Stimulated activated CD8-positive, alpha-beta memory T cell treated with anti-CD3 and anti-CD28 coated beads, Interleukin-12 subunit alpha, Interleukin-12 subunit beta, amount 100 ng/mL, for 24 hours (primary cell): Measurements from ENCODE around the gene PEX11B.

Experiments
- DNase-seq: peaks from one replicate; pipeline ENCODE4 v3.0.0-alpha.2; 2020; ENCODE audit errors: extremely low read depth

The PEX11B gene

DNA sequence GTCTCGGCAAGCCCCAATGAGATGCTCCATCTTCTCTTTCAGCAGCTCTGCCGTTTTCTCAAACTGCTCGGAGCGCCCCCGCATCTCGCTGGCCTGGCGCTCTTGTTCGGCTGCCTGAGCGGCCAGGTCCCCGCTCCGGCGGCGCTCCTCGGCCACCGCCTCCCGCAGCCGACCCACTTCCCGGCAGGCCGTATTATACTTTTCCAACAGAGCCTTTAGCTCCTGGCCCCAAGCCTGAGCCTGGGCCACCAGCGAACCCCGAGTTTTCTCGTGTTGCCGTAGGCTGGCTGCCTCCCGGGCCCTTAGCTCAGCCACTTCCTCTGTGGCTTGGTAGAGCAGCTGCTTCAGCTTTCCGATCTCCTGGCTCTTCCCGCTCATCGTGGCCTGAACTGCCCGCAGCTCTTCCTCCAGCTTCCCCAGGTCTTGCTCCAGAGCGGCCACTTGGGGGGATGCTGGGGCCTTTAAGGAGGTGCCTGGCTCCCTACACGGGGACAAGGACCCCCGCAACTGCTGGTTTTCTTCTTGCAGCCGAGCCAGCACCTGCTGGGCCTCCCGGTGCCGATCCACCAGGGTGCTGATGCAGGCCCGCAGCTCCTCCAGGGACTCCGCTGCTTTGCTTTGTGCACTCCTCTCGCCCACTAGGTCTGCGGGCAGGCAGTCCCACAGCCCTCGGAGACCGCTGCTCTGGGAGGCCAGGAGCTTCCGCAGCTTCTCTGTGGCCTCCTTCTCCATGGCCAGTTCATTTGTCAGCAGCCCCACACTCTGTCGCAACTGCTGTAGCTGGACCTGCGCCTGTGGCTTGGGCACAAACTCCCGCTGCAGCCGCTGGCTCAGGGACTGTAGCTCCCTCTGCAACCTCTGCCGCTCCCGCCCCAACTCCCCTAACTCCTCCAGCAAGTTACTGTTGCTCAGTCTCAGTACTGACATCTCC, 46.3 kb downstream of the PEX11B start:
- no peak for DNase-seq

DNA sequence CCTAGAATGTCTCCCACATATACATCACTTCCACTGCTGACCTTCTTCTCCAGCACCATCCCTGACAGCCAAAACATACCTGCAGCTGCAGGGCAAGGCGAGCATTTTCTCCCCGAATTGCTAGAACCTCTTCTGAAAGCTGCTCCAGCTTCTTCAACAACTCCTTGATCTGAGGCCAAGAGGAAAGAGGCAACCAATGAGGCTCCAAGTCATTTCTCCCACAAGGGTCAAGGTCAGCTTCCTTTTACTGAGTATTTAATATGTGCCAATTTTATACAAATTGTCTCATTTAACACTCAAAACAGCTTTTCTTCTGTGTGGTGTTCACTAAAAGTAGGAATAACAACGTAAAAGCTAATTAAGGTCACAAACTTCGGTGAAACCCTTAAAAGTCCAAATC, 50.3 kb downstream of the PEX11B start:
- no peak for DNase-seq

DNA sequence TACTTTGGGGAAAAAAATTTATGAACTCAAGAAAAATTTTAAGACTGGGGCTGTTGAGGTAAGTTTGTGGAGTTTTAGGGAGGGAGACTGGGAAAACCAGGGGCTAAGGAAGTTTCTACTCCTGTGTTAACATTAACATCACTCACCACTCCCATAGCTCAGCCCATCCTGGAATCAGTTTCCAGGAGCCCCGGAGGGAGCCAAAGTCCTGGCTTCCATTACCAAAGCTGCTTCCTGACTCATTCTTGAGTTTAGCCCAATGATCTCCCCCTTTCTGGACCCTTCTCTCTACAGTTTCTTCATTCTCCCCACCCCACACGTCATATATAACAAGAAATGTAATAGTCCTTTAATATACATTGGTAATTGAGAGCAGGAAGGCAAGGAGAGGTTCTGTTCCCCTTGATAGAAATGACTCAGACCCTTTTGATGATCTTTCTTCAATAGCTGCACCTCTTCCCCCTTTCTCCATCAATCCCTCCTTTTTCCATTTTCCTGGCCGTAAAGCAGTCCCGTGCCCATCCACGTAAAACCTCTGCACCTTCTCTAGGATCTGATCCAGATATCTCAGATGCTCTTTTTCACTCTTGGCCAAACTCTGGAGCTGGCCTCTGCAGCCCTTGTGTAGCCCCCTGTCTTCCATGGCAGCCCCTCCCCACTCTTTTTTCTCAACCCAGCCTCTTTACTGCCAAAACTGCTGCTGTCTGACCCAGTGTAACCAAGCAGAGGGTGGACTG, 55.1 kb downstream of the PEX11B start:
- no peak for DNase-seq
